Adrenal gland (tissue), 12 donors: Measurements from ENCODE around the gene NTSR2. TPM values are rescaled to one million over a fixed set of nuclear protein-coding genes. Genes with fewer than 3 reads are reported as not detected.
A peak's percentile ranks its signal among the peaks of the same experiment; 100 is the strongest.

Experiments used
- DNase-seq, 7 donors: peaks; one replicate each; pipeline ENCODE4 v3.0.0-alpha.2; 2019 to 2020
- H3K27ac ChIP-seq, 5 donors: fragments of 200-600 bp; sonication (generic) in 4 of 5; 1 replicate in 3 of 5; 2 replicates in 2 of 5; pipeline versions ENCODE4 v1.5.1 to v1.8.0; 2016 to 2020; ENCODE audit warnings: mild to moderate bottlenecking in 1 of 5
- H3K27me3 ChIP-seq: fragments of 200-600 bp; 2 replicates; pipeline ENCODE4 v1.8.0; 2021
- H3K36me3 ChIP-seq, 2 donors: fragments of 200-600 bp; replicated peaks in 1 of 2; 1 replicate in 1 of 2; 2 replicates in 1 of 2; pipeline versions ENCODE4 v1.5.1 to v1.8.0; 2018 to 2022
- H3K4me1 ChIP-seq, 2 donors: fragments of 200-600 bp; replicated peaks in 1 of 2; 1 replicate in 1 of 2; 2 replicates in 1 of 2; pipeline versions ENCODE4 v1.5.1 to v1.8.0; 2018 to 2021
- H3K4me3 ChIP-seq, 4 donors: fragments of 200-600 bp; sonication (generic) in 3 of 4; one replicate each; pipeline ENCODE4 v1.5.1; 2016 to 2018
- H3K9me3 ChIP-seq, 3 donors: fragments of 200-600 bp; sonication (generic) in 1 of 3; replicated peaks in 1 of 3; 1 replicate in 2 of 3; 2 replicates in 1 of 3; pipeline versions ENCODE4 v1.5.1 to v1.8.0; 2016 to 2021
- POLR2A ChIP-seq, 2 donors: fragments of 450-650 bp; IDR thresholded peaks; one replicate each; pipeline ENCODE4 v1.6.1; 2017; ENCODE audit warnings: antibody characterized with exemption in 2 of 2, mild to moderate bottlenecking in 2 of 2, moderate library complexity in 1 of 2
- WGBS, 4 donors: extraction: QIAGEN DNeasy Blood & Tissue Kit in 2 of 4; methylation state at CpG; one replicate each; pipeline versions ENCODE4 v1.1.5 to v1.1.7; 2013 to 2017; 5-methylcytosine and 5-hydroxymethylcytosine counted together
- intact Hi-C, 2 donors: fragments of 100-400 bp; cut with DNase I; formaldehyde crosslinking; loops; one replicate each; pipeline versions ENCODE4 v1.14.1 to v1.15.0; 2022 to 2023
- polyA plus RNA-seq, 3 donors: library from polyadenylated mRNA; stranded (reverse); fragments of 200-250 nt in 2 of 3; fragments of 350-450 nt in 1 of 3; fragmentation: Illumina TruSeq in 1 of 3; extraction: RNeasy Lipid Tissue Mini Kit (QIAGEN cat#74804) in 1 of 3; gene quantifications; one replicate each; pipeline ENCODE4 v1.2.3, GENCODE V29; 2013 to 2014
- total RNA-seq, 9 donors: library from RNA; depleted of rRNA in 4 of 9; stranded (reverse); fragments of >200 nt in 4 of 9; fragments of 120-200 nt in 1 of 9; fragmentation: NEBNext Ultra II Directional in 1 of 9; extraction: Animal tissue kit (Norgen Biotek cat#: 25700) in 1 of 9; gene quantifications; one replicate each; pipeline versions ENCODE4 v1.1.0 to v1.2.4, GENCODE V29; 2013 to 2023
- TF ChIP-seq, protein P1 (sequence below), 6 experiments: fragments of 450-650 bp in 4 of 6; fragments of 200-600 bp in 2 of 6; sonication (generic) in 1 of 6; IDR thresholded peaks; 1 replicate in 5 of 6; 2 replicates in 1 of 6; pipeline versions ENCODE4 v1.5.1 to v1.8.0; 2016 to 2021; ENCODE audit warnings: antibody characterized with exemption in 6 of 6, mild to moderate bottlenecking in 2 of 6, moderate library complexity in 1 of 6
- donor health status: healthy with polysubstance abuse.
- donor health status: Bipolar disorder and iron deficiency.
- donor health status: DM: yes; HTN: yes; CAD: no.
- donor health status: DM: no; HTN: no; CAD: no.
- donor health status: DM: no; HTN: no; CAD: no.
- donor health status: DM: yes; HTN: yes; CAD: no.

Gene NTSR2
- total and polyA plus RNA-seq, 12 donors, result 0.06 to 10.3 (median 1.1) TPM

DNA sequence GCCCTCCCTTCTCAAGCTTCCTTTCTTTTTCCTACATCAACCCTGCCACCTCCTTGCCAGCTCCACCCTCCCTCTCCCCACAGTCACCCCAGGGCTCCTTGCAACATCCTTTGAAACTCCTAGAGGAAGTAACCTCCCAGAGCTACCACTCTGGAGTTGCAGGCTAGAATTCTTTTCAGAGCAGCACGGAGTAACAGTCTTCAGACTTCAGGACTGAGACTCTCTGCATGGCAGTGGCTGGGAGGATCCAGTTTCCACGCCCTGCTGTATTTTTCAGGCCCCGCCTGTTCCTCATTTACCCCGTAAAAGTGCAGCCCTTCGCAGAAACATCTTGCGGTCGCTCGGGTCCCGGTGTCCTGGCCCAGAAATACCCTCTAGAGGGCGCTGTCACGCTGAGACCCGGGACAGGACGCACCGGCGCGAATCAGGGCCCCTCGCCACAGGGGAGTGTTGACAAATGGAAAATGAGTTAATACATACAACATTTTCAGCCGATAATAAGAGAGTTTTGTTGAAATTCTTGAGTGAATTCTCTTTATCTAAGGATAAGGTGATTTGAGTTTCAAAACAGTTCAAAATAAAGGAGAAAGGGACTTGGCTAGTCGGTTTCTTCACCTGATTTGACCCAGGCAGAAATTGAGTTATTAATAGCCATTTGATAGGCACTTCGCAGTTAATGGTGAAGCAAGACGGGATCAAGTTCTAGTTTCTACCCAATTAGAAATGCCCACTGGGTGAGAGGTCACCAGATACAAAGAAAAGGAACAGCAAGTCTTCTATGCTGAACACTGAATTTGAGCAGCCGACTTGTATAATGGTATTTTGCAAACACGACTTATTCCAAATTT lies 18.5 kb upstream of the NTSR2 start:
- intact Hi-C loops, result loop anchor here (2.0 to 10.0 kb wide), 3 partner anchors 89 to 214 kb away; no protein-coding TSS in a partner anchor
- DNase-seq, result peak; percentile 81 to 94 (median 87)
- WGBS, 4 donors, result 7 to 9% (median 8%) methylated on average over 23 of the region's 23 CpGs
- TF ChIP-seq POLR2A (IDR thresholded peaks at IDR 0.05), result no peak
- TF ChIP-seq, protein P1, sequence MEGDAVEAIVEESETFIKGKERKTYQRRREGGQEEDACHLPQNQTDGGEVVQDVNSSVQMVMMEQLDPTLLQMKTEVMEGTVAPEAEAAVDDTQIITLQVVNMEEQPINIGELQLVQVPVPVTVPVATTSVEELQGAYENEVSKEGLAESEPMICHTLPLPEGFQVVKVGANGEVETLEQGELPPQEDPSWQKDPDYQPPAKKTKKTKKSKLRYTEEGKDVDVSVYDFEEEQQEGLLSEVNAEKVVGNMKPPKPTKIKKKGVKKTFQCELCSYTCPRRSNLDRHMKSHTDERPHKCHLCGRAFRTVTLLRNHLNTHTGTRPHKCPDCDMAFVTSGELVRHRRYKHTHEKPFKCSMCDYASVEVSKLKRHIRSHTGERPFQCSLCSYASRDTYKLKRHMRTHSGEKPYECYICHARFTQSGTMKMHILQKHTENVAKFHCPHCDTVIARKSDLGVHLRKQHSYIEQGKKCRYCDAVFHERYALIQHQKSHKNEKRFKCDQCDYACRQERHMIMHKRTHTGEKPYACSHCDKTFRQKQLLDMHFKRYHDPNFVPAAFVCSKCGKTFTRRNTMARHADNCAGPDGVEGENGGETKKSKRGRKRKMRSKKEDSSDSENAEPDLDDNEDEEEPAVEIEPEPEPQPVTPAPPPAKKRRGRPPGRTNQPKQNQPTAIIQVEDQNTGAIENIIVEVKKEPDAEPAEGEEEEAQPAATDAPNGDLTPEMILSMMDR (IDR thresholded peaks at IDR 0.05), result peak; percentile 79 to 95 (median 88)
- H3K27ac ChIP-seq, result peak overlapping the region in 2 of 5 donors; percentile 65 to 67
- peak overlapping the region in 1 of 4 donors; percentile 31 for H3K4me3 ChIP-seq
- no peaks in the 10 kb centered on the region for H3K36me3 ChIP-seq
- H3K27me3 ChIP-seq, result no peaks in the 10 kb centered on the region
- H3K4me1 ChIP-seq, result peaks cover 6 to 15% of the 10 kb centered on the region in 2 donors
- no peaks in the 10 kb centered on the region for H3K9me3 ChIP-seq

DNA sequence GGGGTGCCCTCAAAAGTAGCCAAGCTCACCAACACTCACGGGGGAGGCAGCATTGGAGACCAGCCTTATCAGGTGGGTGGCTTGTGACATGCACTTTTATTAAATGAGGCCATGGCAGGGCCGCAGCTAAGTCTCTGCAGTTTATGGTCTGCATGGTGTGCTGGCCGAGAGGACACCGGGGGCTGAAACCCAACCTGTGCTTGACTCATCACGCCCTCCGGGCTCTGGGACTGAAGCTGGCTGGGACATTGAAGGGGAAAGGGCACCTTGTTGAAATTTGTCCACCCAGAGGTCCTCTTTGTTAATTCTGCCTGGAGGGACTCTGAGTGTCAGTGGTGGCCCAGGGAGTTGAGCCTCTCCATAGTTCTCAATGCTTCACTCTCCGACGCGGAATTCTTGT lies 17.7 kb upstream of the NTSR2 start:
- Histone ChIP-seq H3K4me1 (peaks cover 6 to 15% of the 10 kb centered on the region in 2 donors), H3K9me3 (no peaks in the 10 kb centered on the region), H3K4me3 (no peak overlapping the region), H3K27ac (peak overlapping the region in 2 of 5 donors; percentile 26 to 65), H3K27me3 (no peaks in the 10 kb centered on the region), H3K36me3 (no peaks in the 10 kb centered on the region)
- intact Hi-C loops, result loop anchor here (2.0 to 10.0 kb wide), 3 partner anchors 90 to 213 kb away; no protein-coding TSS in a partner anchor
- 75 to 82% (median 76%) methylated on average over 5 to 9 of the region's 9 CpGs for WGBS, 4 donors
- TF ChIP-seq, protein P1 (IDR thresholded peaks at IDR 0.05), result no peak
- TF ChIP-seq POLR2A (IDR thresholded peaks at IDR 0.05), result no peak
- DNase-seq, result no peak

DNA sequence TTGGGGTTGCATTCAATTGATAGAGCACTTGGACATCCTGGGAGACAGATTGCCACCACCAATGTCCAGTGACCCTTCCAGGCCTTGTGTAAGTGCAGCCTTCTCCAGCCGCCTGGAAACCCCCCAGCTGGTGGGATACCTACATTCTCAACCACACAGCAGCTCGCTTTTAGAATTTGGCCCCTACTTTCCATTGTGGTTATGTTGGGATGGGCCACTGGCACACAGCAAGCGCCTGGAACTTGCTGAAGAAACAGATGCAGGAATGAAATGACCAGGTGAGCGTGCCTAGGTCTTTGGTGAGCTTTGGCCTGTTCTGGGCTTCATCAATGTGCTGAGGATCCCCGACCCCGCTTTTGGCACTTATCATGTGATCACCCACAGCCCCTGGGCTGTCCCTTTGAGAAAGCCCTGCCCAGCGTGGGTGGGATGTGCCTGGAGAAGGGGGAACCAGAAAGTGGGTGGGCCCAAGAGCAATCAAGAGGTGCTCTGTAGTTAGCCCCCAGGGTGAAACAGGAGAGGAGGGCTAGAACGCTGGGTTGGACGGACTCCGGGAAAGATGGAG lies 16.0 kb upstream of the NTSR2 start:
- WGBS, 4 donors, result 91 to 97% (median 93%) methylated on average over 5 to 10 of the region's 10 CpGs
- Histone ChIP-seq H3K36me3 (no peaks in the 10 kb centered on the region), H3K4me1 (peaks cover 7 to 17% of the 10 kb centered on the region in 2 donors), H3K27ac (no peak overlapping the region), H3K27me3 (no peaks in the 10 kb centered on the region), H3K4me3 (no peak overlapping the region), H3K9me3 (no peaks in the 10 kb centered on the region)
- DNase-seq, result no peak
- intact Hi-C loops, result loop anchor here (5.0 to 10.0 kb wide), 2 partner anchors 91 to 211 kb away; no protein-coding TSS in a partner anchor
- TF ChIP-seq, protein P1 (IDR thresholded peaks at IDR 0.05), result no peak
- TF ChIP-seq POLR2A (IDR thresholded peaks at IDR 0.05), result no peak

DNA sequence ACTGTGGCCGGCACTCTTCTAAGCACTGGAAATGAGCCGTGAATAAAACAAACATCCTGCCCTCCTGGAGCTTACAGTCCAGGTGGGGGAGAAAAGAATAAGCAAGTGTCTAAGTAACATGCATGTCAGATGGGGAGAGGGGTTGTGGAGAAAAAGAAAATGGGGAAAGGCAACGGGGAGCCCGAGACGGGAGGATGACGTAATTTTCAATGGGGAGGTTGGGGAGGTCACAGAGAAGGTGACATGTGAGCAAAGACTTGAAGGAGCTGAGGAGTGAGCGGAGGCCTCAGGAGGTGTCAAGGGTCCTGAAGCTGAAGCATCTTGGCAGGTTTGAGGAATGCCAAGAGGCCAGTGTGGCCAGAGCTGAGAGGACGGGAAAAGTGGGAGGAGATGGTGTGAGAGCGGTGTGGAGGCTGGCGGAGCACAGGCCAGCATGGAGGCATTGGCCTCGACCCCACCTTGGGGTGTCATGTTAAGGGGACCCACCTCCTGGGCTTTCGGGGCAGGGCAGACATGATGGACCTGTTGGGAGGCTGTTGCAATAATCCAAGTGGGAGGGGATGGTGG lies 15.0 kb upstream of the NTSR2 start:
- no peak for DNase-seq
- H3K36me3 ChIP-seq, result no peaks in the 10 kb centered on the region
- WGBS, 4 donors, result 81 to 89% (median 85%) methylated on average over 12 of the region's 12 CpGs
- intact Hi-C loops, result loop anchor here (5.0 to 10.0 kb wide), 2 partner anchors 92 to 210 kb away; no protein-coding TSS in a partner anchor
- H3K27me3 ChIP-seq, result no peaks in the 10 kb centered on the region
- no peak overlapping the region for H3K27ac ChIP-seq
- TF ChIP-seq POLR2A (IDR thresholded peaks at IDR 0.05), result no peak
- TF ChIP-seq, protein P1 (IDR thresholded peaks at IDR 0.05), result no peak
- no peaks in the 10 kb centered on the region for H3K9me3 ChIP-seq
- no peak overlapping the region for H3K4me3 ChIP-seq
- peaks cover 15 to 27% of the 10 kb centered on the region in 2 donors for H3K4me1 ChIP-seq
